ENCODE measurements around the gene PTH2R. TPM values are rescaled to one million over a fixed set of nuclear protein-coding genes. Genes with fewer than 3 reads are reported as not detected.

PTH2R gene
- total and polyA plus RNA-seq, 2 of the 13 experiments (the other 11 are each of a cell fraction or from before 2014, with no cell fraction given) = 0.04 TPM; not detected in 1

GRCh38 chr2:208356846-208357574 lies 49.6 kb upstream of the PTH2R start:
- FAIRE-seq = no peak
- in situ Hi-C loops (cut with HindIII; ENCODE audit: extremely low pct_ligation_motif_present, low pct_unique_long_range_greater_than_20kb) = no loop called here
- ChIA-PET CTCF (ENCODE audit: low intra/inter-chr PET ratio, low total read pairs) (no interaction called here), POLR2A (no interaction called here)
- no peak for ATAC-seq
- H4K20me1 ChIP-seq (ENCODE audit: insufficient read depth, low read length) = no peaks in the 10 kb centered on the region
- 36% methylated on average over 1 of the region's 1 CpG for WGBS (ENCODE audit: low lambda C conversion rate)
- H3K79me2 ChIP-seq (ENCODE audit: insufficient read depth, low read length) = no peaks in the 10 kb centered on the region
- H3K27ac ChIP-seq (ENCODE audit: extremely low read length, insufficient read depth, low read length) = no peak overlapping the region
- H3K9ac ChIP-seq (ENCODE audit: insufficient read depth, low read depth, low read length) = no peak overlapping the region
- no peak overlapping the region for H3K4me3 ChIP-seq (replicated peaks in 1 of 3; ENCODE audit: insufficient read depth in 1 of 3, low read depth in 2 of 3, low read length in 3 of 3)
- H3K27me3 ChIP-seq (ENCODE audit: control insufficient read depth in 1 of 2, insufficient read depth in 2 of 2, low read length in 2 of 2) = no peaks in the 10 kb centered on the region
- peaks cover 12% of the 10 kb centered on the region for H3K4me1 ChIP-seq (ENCODE audit: insufficient read depth, low read length)
- DNase-seq (ENCODE audit: low spot score) = no peak
- no peaks in the 10 kb centered on the region for H3K9me3 ChIP-seq (ENCODE audit: low read length)
- no peak overlapping the region for H2AFZ ChIP-seq (ENCODE audit: low read length)
- H3K4me2 ChIP-seq (ENCODE audit: low read depth, low read length) = no peak overlapping the region
- H3K36me3 ChIP-seq (replicated peaks in 1 of 2; ENCODE audit: control insufficient read depth in 1 of 2, insufficient read depth in 2 of 2, low read length in 2 of 2) = peaks cover 3 to 34% of the 10 kb centered on the region in 2 experiments
- BruUV-seq (replicated peaks) = no TSS peak
- intact Hi-C loops (cut with micrococcal nuclease; ENCODE audit: unreplicated experiment) = loop anchor here (10.0 kb wide), 1 partner anchor 252 kb away; no protein-coding TSS in a partner anchor
- TF ChIP-seq CCDC6 (CRISPR knock-in tag; IDR thresholded peaks at IDR 0.05) (no peak), ZNF740 (CRISPR knock-in tag; IDR thresholded peaks at IDR 0.05) (no peak), ZNF383 (CRISPR knock-in tag; IDR thresholded peaks at IDR 0.05; ENCODE audit: borderline replicate concordance) (no peak), FOXP4 (CRISPR knock-in tag; IDR thresholded peaks at IDR 0.05) (no peak), ZFP91 (CRISPR knock-in tag; IDR thresholded peaks at IDR 0.05; ENCODE audit: borderline replicate concordance) (no peak), PTBP1 (IDR thresholded peaks at IDR 0.05; ENCODE audit: low read depth, low read length, poor library complexity, severe bottlenecking) (no peak), ZNF841 (CRISPR knock-in tag; IDR thresholded peaks at IDR 0.05; ENCODE audit: borderline replicate concordance) (no peak), ARNT2 (CRISPR knock-in tag; IDR thresholded peaks at IDR 0.05; ENCODE audit: low read depth) (no peak), ZNF446 (CRISPR knock-in tag; IDR thresholded peaks at IDR 0.05) (no peak), TCF7 (IDR thresholded peaks at IDR 0.05; ENCODE audit: low read depth) (no peak), ZNF451 (CRISPR knock-in tag; IDR thresholded peaks at IDR 0.05) (no peak), BRCA1 (CRISPR knock-in tag; IDR thresholded peaks at IDR 0.05) (no peak)
- TF ChIP-seq, protein P1, sequence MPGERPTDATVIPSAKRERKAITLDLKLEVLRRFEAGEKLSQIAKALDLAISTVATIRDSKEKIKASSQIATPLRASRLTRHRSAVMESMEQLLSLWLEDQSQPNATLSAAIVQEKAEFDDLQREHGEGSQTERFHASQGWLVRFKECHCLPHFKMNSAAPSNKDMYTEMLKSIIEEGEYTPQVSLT (CRISPR knock-in tag; IDR thresholded peaks at IDR 0.05; ENCODE audit: borderline replicate concordance, low read depth) = no peak
- TF ChIP-seq, protein P2, sequence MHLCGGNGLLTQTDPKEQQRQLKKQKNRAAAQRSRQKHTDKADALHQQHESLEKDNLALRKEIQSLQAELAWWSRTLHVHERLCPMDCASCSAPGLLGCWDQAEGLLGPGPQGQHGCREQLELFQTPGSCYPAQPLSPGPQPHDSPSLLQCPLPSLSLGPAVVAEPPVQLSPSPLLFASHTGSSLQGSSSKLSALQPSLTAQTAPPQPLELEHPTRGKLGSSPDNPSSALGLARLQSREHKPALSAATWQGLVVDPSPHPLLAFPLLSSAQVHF (CRISPR knock-in tag; IDR thresholded peaks at IDR 0.05) = no peak
- TF ChIP-seq, protein P3, sequence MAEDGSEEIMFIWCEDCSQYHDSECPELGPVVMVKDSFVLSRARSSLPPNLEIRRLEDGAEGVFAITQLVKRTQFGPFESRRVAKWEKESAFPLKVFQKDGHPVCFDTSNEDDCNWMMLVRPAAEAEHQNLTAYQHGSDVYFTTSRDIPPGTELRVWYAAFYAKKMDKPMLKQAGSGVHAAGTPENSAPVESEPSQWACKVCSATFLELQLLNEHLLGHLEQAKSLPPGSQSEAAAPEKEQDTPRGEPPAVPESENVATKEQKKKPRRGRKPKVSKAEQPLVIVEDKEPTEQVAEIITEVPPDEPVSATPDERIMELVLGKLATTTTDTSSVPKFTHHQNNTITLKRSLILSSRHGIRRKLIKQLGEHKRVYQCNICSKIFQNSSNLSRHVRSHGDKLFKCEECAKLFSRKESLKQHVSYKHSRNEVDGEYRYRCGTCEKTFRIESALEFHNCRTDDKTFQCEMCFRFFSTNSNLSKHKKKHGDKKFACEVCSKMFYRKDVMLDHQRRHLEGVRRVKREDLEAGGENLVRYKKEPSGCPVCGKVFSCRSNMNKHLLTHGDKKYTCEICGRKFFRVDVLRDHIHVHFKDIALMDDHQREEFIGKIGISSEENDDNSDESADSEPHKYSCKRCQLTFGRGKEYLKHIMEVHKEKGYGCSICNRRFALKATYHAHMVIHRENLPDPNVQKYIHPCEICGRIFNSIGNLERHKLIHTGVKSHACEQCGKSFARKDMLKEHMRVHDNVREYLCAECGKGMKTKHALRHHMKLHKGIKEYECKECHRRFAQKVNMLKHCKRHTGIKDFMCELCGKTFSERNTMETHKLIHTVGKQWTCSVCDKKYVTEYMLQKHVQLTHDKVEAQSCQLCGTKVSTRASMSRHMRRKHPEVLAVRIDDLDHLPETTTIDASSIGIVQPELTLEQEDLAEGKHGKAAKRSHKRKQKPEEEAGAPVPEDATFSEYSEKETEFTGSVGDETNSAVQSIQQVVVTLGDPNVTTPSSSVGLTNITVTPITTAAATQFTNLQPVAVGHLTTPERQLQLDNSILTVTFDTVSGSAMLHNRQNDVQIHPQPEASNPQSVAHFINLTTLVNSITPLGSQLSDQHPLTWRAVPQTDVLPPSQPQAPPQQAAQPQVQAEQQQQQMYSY (CRISPR knock-in tag; IDR thresholded peaks at IDR 0.05) = no peak

Data from HepG2 (cell line).